GM21786 (cell line): ENCODE results near the gene BCAR1.
"Not testable (repeated sequence)": the region's sequence is repeated elsewhere in the genome, so short reads cannot be mapped to it uniquely, and the experiment has no call there.

ENCODE experiments used
- ATAC-seq: cut with Tn5 transposase; IDR thresholded peaks from one replicate; pipeline ENCODE4 v1.9.1; 2021; ENCODE audit not compliant: unreplicated experiment

BCAR1 gene

DNA sequence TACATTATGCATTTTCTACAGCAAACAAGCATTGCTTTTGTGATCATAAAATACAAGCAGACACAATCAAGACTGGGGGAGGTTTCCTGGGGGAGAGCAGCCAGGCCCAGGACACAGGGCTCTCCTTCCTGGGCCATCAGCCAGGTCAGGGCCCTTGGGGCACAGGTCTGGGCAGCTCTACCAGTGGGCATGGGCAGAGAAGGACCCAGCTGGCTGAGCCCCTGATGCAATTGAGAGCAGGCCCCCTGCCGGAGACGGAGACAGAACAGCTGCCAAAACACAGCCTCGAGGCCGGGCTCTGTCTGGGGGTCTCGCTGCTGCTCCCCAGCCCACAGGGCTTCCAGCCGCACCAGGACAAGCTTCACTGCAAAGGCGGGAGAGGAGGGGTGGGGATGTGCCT lies 10.8 kb downstream of the BCAR1 start:
- ATAC-seq = not testable (repeated sequence)

DNA sequence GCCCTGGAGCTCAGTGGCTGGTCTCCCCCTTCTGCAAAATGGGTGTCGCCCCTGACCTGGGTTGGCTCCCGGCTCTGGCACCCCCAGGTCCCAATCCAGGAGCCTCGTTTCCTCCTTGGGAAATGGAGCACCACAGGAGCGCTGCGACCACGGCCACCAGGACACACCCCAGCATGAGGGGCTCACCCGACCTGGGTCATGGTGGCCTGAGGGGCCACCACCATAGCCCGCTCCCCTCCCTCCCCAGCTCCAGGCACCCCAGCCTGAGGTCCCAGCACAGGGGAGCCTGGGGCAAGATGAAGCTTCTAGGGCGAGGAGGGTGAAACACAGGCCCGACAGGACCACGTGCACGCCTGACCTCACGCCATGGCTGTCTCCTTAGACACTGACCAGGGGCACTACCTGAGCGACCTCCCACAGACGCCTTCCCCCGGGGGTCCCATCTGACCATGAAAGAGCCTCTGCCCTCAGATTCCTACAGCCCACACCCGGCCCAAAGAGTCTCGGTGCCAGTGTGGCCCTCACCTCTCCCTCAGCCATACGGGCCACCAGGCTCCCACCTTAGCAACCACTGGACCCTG lies 11.8 kb downstream of the BCAR1 start:
- ATAC-seq = no peak

DNA sequence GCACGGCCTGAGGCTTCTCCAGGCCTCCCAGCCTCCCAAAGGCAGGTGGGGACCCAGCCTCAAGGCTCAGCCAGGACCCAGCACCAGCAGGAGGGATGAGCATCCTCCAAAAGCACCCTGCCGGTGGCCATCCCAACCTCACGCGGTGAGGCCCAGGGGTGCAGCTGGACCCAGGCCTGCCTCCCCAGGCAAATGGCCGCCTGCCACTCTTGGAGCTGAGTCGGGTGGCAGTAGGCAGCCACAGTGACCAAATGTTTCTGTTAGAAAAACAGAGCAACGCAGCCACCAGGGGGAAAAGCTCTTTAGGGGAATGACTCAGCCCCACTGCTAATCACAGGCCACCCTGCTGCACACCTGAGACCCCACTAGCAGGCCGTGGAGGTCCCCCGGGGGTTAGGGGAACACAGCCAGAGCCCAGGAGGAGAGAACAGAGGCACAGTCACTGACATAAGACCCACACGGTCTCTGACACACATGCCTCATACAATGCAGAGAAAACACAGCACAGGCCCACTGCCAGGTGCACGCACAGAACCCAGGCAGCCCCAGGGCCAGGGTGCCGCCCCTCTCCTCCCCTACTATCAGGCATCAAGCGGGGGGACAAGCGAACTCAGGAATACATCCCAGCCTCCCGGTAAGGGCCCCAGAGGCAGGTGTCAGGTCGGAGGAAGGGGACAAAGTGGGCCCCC lies 12.4 kb downstream of the BCAR1 start:
- ATAC-seq = no peak

DNA sequence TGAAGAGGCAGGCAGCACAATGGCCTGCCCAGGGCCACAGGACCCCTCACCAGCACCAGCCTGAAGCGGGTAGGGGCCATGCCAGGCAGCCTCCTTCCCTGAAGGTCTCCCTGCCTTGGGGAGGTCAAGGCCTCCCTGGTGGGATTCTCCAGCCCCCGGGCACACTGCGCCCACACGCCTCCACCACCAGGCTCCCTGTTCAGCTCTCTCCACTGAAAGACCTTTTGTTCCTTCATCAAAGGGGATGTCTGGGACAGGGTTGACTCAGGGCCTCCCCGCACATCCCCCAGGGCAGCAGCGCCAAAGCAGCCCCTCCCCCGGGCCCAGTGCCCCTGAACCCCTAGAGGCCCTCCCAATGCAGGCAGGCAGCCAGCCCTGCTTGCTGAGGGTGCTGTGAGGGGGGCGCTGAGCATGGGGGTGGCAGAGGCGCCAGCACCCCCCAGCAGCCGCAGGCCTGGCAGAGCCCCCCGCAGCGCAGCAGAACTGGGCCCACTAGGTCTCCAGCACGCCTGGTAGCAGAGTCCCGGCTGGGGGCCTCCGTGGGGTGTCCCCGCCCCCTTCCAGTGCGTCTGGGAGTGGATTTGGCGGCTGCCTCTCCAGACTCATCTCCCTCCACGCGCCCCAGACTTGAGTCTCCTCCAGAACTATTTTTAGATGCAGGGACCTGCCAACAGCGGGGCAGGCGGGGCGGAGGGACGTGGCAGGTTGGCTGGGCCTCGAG lies 13.1 kb downstream of the BCAR1 start:
- no peak for ATAC-seq

DNA sequence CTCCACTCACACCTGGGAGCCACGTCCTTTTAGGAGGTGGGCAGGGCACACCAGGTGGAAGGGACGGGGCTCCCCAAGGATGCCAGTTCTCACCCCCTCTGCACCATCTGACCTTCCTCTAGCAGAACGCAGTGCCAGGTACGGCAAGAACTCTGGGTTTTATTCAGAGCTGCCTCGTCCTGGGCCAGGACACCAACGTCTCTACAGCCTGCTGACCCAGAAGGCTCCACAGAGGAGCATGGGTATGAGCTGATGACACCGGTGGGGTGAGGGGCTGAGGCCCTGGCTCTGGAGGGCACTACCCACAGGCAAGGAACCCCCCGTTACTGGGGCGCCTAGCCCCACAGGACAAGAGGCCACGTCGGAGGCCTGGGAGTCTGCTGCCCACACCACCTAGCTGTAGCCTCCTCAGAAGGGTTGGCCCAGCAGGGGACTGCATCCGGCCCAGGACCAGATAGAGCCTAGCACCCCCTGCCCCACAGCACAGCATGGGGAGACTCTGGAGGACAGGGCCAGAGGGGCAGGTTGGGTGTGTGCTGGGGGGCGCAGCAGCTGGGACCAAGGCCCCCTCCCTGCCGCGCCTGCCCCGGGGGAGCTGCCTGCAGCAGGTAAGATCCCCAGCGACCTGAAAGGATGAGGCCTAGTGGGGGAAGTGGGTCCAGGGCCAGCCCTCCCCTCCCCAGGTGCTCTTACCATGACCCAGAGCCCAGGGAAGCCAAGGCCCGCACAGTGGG lies 13.9 kb downstream of the BCAR1 start:
- ATAC-seq = no peak

DNA sequence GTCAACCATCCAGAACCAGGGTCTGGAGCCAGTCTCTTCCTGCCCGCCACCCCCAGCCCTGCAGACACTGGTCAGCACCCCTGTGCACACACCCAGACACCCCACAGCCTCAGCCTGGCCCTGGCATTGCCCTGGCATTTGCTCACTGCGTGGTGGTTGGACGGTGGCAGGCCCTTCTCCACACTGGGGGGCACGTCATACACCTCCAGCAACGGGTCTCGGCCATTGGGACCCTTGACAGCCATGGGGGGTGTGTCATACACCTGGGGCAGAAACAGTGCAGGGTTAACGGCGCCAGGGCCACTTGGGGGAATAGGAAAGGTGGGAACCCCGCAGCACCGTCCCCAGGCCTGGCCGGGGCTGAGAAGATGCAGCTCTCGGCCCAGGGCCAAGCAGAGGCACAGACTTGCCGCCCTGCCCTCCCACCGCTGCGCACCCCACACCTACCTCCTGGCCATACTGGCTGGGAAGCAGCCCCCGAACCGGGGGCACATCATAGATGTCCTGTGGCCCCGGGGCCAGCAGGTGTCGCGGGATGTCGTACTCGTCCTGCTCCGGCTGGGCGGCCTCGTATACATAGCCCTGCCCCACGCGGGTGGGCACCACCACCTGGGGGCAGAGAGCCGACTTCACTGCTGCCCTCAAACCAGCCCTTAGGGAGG lies 14.6 kb downstream of the BCAR1 start:
- no peak for ATAC-seq

DNA sequence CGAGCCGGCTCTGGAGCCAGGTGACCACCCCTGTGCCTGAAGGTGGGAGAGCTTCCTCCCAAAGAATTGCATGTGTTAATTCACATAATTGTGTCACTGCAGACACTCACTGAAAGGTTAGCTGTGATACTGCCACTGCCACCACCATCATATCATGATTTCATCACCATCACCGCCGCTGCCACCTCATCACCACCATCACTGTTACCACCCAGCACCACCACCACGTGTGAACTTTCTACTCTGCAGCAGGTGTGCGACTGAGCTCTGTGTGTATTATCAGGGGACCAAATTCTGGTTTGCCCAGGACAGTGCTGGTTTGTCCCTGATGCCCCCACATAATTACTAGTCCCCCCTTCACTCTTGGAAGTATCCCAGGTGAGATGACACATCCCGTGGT lies 15.2 kb downstream of the BCAR1 start:
- no peak for ATAC-seq

DNA sequence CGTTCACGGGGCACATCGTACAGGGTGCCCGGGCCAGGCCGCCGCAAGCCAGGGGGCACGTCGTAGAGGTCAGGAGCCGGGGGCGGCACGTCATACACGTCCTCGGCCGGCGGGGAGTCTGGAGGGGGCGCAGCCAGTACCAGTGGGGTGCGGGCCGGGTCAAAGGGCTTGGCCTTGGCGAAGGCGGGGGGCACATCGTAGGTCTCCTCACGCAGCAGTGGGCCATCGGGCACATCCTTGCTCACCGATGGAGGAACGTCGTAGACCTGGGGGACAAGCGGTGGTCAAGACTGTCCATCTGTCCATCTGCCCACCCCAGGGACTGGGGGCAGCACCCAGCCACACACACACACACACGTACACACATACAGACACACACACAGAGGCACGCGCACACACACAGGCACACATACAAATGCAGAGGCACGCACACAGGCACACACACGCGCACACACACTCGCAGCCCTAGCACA lies 15.7 kb downstream of the BCAR1 start:
- ATAC-seq = no peak

DNA sequence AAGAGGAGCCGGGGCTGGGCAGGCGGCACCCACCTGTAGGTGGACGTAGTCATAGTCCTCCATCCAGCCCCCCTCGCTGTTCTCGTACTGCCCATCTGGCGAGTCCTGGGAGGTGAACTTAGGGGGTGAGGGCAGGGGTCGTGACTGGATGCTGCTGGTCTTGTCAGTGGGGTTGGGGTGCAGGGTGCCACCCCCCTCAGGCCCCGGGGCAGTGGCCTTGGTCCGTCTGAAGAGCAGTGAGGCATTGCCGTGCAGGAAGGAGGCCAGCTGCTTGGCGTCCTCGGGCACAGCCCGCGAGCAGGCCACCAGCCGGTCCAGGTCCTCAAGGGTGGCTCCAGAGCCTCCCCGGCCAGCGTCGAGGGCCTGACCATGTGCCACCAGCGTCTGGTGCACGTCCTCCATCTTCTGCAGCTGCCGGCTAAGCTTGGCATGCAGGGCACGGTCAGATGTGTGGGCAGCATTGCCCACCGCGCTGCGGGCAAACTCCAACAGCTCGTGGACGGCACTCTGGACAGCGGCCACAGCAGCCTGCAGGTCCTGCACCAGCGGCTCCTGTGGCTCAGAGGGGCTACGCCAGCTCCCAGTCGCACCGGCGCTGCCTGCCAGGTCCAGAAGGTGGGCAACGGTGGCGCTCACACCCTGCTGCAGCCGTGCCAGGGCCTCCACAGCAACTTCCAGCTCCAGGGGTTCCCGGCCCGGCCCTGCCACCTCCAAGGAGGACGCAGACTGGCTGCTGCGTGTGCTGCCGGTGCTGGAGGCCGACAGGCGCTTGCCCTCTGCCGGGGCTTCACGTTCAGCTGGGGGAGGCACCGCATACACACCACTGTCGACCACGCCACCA lies 16.3 kb downstream of the BCAR1 start:
- no peak for ATAC-seq

DNA sequence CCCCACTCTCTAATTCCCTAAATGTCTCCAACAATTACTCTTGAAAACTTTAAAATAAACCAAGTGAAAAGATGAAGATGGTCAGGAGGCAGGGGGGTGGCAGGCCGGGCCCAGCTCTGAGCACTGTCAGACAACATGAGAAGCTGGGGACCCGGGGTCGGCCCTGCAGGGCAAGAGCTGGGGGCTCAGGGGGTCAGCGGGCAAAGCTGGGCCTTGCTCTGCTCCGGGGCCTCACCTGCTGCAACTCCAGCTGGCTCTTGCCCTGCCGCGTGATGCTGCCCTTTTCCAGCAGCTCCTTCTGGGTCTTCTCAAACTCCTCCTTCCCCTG lies 17.8 kb downstream of the BCAR1 start:
- no peak for ATAC-seq

DNA sequence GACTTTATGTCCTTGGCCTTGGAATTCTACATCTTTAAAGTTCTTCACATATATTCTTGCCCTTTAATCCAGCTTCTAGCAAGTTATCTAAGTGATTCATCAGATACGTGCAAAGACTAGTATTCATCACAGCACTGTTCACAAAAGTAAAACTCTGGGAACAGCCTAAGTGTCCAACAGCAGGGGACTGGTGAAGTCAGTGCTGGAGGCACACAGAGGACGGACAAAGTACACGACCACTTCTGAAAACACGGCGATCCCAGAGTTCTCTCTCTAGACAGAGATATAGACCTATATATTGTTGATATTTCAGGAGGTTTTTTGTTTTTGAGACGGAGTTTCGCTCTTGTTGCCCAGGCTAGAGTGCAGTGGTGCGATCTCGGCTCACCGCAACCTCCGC lies 19.9 kb downstream of the BCAR1 start:
- ATAC-seq = no peak

DNA sequence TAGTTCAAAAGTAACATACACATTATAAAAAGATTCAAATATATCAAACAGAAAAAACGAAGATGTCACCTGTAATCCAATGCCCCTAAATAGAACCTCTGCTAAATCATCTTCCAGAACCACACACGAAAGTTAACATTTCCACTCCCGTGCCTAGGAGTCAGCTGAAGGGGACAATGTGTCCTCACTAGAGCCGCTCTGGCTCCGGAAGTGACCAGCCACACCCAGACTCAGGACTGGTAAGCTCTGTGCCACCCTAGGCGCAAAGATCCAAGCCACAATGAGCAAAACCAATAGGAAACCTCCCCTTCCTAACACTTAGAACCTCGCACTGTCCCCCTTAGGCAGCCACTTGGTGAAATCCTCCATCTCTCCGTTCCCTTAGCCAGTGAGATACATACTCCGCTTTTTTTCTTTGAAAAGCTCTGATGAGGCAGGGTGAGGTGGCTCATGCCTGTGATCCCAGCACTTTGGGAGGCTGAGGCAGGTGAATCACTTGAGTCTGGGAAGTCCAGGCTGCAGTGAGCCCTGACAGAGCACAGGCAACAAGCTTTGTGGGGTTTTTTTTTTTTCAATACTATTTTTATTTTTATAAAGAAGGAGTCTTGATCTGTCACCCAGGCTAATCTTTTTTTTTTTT lies 20.8 kb downstream of the BCAR1 start:
- ATAC-seq = no peak

DNA sequence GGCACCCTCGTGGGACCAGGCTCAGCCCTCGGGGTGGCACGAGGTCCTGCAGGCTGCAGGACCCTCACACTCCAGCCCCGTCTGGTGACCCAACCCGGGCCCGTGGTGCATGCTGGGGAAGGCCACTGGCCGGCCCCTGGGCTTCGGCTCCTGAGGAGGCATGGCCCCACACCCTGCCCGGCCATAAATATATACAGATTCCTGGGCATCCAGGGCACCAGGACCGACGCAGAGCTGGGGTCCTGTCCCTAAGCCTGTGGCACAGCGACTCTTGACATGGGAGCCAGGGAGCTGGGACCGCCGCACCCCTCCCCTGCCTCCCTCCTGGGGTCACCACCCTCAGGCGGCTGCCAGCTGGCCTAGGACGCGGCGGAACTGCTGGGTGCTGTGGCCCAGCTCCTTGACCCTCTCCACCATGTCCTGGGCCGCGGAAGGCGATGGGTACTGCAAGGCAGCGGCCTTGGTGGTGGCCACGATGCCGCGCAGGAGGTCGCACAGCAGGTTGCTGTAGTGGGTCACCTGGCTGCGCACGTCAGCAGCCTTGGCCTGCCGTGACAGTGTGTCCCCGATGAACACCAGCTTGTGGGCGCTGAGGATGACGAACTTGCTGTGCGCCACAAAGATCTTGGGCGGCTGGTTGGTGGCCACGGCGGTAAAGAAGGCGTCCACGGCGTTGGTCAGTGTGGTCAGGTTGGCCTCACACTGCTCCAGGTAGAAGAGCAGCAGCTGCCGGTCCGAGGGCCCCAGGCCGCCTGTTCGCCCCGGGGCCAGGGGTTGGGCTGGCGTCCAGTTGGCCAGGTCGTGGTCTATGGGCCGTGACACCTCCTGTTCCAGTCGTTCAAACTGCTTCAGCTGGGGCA lies 22.0 kb downstream of the BCAR1 start:
- ATAC-seq = no peak

DNA sequence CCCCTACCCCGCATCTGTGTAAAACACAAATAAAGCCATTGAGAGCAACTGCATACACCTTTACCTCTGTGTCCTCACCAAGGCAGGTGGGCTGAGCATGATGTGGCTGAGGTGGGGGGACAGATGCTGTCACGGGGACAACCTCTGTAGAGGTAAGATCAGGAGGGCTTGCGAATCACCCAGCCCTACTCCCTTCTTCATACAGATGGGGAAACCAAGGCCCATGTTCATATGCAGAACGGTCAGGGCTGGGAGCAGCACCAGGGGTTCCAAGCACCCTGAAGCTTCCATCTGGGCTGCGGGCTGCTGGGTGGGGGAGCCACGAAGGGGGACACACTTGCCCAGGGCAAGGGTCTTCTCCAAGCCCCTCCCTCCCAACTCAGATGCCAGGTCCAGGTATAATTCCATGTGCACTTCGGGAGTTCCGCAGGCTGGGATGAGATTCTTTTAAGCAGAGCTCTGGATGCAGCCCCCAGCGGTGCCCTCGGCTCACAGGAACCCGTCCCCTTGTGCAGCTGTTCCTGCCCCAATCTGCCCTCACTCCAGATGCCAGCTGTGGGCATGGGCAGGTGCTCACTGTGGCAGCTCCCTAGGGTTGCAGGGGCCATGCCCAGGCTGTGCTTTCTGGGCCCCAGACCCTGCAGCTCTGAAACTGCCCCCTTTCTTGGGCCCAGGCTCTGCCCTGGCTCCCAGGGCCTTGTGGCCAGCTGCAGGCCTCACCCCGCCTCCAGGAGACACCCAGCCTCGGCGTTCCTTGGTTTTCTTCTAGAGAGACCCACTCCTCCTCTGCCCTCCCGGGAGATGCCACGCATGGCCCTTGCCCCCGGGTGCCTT lies 23.1 kb downstream of the BCAR1 start:
- no peak for ATAC-seq

DNA sequence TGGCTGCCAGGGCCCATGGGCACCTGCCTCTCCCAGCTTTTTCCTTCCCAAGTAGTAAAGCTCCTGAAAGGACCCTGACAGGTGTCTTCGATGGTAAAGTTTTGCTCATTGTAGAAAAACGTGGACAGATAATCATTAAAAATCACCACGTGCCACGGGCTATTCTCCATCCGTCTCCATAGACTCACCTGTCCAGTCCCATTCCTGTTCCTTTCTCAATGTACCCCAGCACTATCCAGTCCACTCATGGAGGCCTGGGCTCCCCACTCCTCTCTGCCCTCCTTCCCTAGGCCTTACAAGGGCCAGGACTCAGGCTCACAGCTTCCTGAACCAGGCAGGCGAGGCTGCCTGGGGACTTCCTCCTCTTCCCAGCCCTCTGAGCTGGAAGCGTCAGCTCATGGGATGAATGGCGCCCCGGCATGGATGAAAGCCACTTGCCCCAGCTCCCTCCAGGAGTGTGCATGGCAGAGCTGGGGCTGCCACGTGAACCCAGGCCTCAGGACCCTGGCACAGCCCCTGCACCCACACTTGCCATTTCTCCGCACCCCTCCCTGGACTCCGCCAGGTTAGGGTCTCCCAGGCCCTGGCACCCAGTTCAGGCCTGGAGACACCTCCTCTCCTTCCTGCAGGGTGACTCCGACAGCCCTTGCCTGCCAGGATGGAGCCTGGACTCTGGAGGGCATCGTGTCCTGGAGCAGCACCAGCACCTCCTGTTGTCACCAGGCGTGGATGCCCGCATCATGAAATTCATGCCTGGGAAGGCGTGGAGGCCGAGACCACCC lies 23.9 kb downstream of the BCAR1 start:
- ATAC-seq = no peak

DNA sequence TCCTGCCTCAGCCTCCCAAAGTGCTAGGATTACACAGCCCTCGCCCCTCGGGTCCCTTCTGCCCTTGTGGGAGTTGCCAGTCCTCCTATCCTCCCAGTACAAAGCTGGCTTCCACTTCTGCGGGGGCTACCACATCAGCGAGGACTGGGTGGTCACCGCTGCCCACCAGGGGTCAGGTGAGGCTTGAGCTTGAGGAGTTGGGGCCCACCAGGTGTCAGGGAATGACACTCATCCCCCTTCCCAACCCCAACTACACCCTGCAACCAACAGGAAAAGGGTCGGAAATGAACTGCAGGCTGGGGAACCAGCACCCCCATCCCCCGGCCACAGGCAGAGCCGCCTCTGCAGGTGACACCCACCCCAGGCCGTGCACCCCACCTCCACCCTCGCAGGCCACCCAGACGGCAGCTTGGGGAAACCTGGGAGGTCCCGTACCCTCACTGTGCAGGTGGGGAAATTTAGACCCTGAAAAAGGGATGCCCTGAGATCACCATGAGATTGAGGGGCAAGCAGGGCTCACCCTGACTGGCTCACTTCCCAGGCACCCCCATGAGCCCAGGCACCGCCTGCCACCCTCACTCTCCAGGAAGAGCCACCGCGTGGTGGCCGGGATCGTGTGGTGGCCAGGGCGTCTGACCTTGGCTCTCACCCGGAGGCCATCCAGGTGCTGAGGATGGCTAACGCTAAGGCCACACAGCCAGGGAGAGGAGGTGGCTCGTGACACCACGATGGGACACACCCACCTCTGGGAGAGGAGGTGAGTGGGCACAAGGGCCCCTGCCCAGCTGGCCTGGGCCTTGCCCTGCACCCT lies 24.7 kb downstream of the BCAR1 start:
- no peak for ATAC-seq
